Testis (tissue), 2 donors: ENCODE results near the gene GMDS.

Experiments
- POLR2A ChIP-seq: fragments of 450-650 bp; IDR thresholded peaks from one replicate; pipeline ENCODE4 v1.6.1; 2017; ENCODE audit warnings: antibody characterized with exemption, mild to moderate bottlenecking, moderate library complexity
- TF ChIP-seq, protein P1 (sequence below), 3 experiments: fragments of 450-650 bp in 2 of 3; fragments of 200-600 bp in 1 of 3; sonication (generic) in 1 of 3; IDR thresholded peaks; one replicate each; pipeline ENCODE4 v1.5.1; 2016 to 2019; ENCODE audit warnings: antibody characterized with exemption in 3 of 3, mild to moderate bottlenecking in 2 of 3, moderate library complexity in 1 of 3

DNA sequence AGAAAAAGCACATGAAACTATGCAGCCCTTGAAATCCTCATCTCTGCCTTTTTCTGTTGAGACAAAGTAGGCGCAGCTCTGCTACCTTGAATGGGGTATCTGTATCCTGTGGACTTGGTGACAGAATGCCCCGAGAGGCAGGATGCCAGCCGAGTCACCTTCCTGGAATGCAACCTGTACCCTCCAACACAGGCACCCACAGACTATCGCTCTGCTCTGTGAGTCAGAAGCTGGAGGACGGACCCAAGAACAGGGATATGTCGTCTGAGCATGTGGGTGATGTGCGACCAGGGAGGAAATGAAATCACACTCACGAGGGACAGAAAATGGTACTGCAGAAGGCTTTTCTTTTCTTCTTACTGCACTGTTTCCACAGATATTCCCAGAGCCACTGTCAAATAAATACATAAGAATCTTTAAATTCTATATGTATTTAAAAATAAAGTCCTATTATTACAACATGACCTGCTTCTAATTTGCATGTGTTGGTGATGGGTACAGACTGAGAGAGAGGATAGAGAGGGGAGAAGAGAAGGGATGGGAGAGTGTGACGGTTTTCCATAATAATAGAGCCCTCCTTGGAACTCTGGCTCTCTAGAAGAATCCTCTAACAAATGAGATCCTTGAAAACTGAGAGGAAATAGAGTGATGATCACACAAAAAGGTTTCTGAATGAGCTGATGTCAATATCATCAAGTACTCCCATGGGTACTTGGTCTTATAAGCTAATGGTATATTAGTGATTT is 327.6 kb downstream of the GMDS start:
- TF ChIP-seq, protein P1, sequence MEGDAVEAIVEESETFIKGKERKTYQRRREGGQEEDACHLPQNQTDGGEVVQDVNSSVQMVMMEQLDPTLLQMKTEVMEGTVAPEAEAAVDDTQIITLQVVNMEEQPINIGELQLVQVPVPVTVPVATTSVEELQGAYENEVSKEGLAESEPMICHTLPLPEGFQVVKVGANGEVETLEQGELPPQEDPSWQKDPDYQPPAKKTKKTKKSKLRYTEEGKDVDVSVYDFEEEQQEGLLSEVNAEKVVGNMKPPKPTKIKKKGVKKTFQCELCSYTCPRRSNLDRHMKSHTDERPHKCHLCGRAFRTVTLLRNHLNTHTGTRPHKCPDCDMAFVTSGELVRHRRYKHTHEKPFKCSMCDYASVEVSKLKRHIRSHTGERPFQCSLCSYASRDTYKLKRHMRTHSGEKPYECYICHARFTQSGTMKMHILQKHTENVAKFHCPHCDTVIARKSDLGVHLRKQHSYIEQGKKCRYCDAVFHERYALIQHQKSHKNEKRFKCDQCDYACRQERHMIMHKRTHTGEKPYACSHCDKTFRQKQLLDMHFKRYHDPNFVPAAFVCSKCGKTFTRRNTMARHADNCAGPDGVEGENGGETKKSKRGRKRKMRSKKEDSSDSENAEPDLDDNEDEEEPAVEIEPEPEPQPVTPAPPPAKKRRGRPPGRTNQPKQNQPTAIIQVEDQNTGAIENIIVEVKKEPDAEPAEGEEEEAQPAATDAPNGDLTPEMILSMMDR (IDR thresholded peaks at IDR 0.05), result no peak
- TF ChIP-seq POLR2A, result no peak
